Endodermal cell (in vitro differentiated cells): ENCODE results near the gene KATNB1. TPM values are rescaled to one million over a fixed set of nuclear protein-coding genes. Genes with fewer than 3 reads are reported as not detected.

ENCODE experiments used
- DNase-seq: peaks from one replicate; pipeline ENCODE4 v3.0.0-alpha.2; 2017
- H3K27ac ChIP-seq: 2 replicates; pipeline ENCODE4 v1.5.1; 2013; ENCODE audit warnings: mild to moderate bottlenecking, low read depth, low read length, moderate library complexity
- H3K27me3 ChIP-seq: 2 replicates; pipeline ENCODE4 v1.6.1; 2013; ENCODE audit warnings: mild to moderate bottlenecking, low read length, moderate library complexity; ENCODE audit not compliant: insufficient read depth, control insufficient read depth, poor library complexity, severe bottlenecking
- H3K36me3 ChIP-seq: 2 replicates; pipeline ENCODE4 v1.7.0; 2013; ENCODE audit warnings: mild to moderate bottlenecking, low read length, moderate library complexity; ENCODE audit not compliant: control insufficient read depth, insufficient read depth
- H3K4me1 ChIP-seq: one replicate; pipeline ENCODE4 v1.7.0; 2013; ENCODE audit warnings: low read length; ENCODE audit not compliant: control insufficient read depth, insufficient read depth
- H3K4me3 ChIP-seq: 2 replicates; pipeline ENCODE4 v1.5.1; 2013; ENCODE audit warnings: mild to moderate bottlenecking, low read length, moderate library complexity
- H3K9ac ChIP-seq: 2 replicates; pipeline ENCODE4 v1.6.1; 2013; ENCODE audit warnings: mild to moderate bottlenecking, low read length, moderate library complexity; ENCODE audit not compliant: poor library complexity, severe bottlenecking; ENCODE audit errors: extremely low read depth
- H3K9me3 ChIP-seq: 2 replicates; pipeline ENCODE4 v1.6.1; 2013; ENCODE audit warnings: mild to moderate bottlenecking, low read length, moderate library complexity; ENCODE audit not compliant: control insufficient read depth
- H3K27ac Mint-ChIP-seq: 2 replicates; pipeline ENCODE4 v1.8.0; 2020; ENCODE audit warnings: mixed read lengths
- H3K27me3 Mint-ChIP-seq: 2 replicates; pipeline ENCODE4 v1.8.0; 2021; ENCODE audit warnings: mild to moderate bottlenecking, mixed read lengths; ENCODE audit not compliant: insufficient read depth
- H3K36me3 Mint-ChIP-seq: 2 replicates; pipeline ENCODE4 v1.8.0; 2020; ENCODE audit warnings: low read depth, mixed read lengths
- H3K4me1 Mint-ChIP-seq: 2 replicates; pipeline ENCODE4 v1.8.0; 2020; ENCODE audit warnings: mixed read lengths
- H3K4me3 Mint-ChIP-seq: 2 replicates; pipeline ENCODE4 v1.8.0; 2020; ENCODE audit warnings: mild to moderate bottlenecking, moderate library complexity, mixed read lengths
- H3K9me3 Mint-ChIP-seq: 2 replicates; pipeline ENCODE4 v1.8.0; 2020; ENCODE audit warnings: mild to moderate bottlenecking, mixed read lengths
- CTCF ChIP-seq: fragments of 200-600 bp; sonication (generic); conservative IDR thresholded peaks from 2 replicates; pipeline ENCODE4 v1.5.0; 2021; ENCODE audit warnings: antibody characterized with exemption, mild to moderate bottlenecking
- WGBS, 2 experiments: methylation state at CpG; one replicate each; pipeline versions ENCODE4 v1.1.5 to v1.1.7; 2013; ENCODE audit warnings: missing lambda C conversion rate in 2 of 2, mixed read lengths in 1 of 2; ENCODE audit not compliant: insufficient coverage in 1 of 2, insufficient read length in 1 of 2; 5-methylcytosine and 5-hydroxymethylcytosine counted together
- total RNA-seq, 2 donors: library from RNA; stranded (reverse); fragmentation: NEBNext Ultra II Directional in 1 of 2; extraction: Animal tissue kit (Norgen Biotek cat#: 25700) in 1 of 2; gene quantifications; 2 replicates in 1 of 2; 3 replicates in 1 of 2; pipeline ENCODE4 v1.2.1, GENCODE V29; 2021

Gene KATNB1
- total RNA-seq, 2 donors from 2014 or later, result 26.1 to 32.4 TPM

- no peaks in the 10 kb centered on the region for H3K27me3 ChIP-seq
- H3K27ac Mint-ChIP-seq, result no peak overlapping the region
- H3K4me1 Mint-ChIP-seq, result peaks cover 16% of the 10 kb centered on the region
- no peak for DNase-seq
- H3K4me3 Mint-ChIP-seq, result no peak overlapping the region
- H3K4me3 ChIP-seq, result no peak overlapping the region
- WGBS, 2 experiments, result 95 to 97% methylated on average over 17 to 26 of the region's 26 CpGs
- H3K9ac ChIP-seq, result no peak overlapping the region
- H3K27ac ChIP-seq, result no peak overlapping the region
- H3K27me3 Mint-ChIP-seq, result no peaks in the 10 kb centered on the region
- peaks cover 24% of the 10 kb centered on the region for H3K36me3 Mint-ChIP-seq
- TF ChIP-seq CTCF, result no peak
- peaks cover 76% of the 10 kb centered on the region for H3K36me3 ChIP-seq
- peaks cover 19% of the 10 kb centered on the region for H3K4me1 ChIP-seq
- H3K9me3 Mint-ChIP-seq, result no peaks in the 10 kb centered on the region
- H3K9me3 ChIP-seq, result no peaks in the 10 kb centered on the region
Measured at GRCh38 chr16:57771141-57771785, 35.7 kb downstream of the KATNB1 start.

- Histone ChIP-seq H3K4me1 (peaks cover 24% of the 10 kb centered on the region), H3K9me3 (no peaks in the 10 kb centered on the region), H3K36me3 (peaks cover 75% of the 10 kb centered on the region), H3K4me3 (no peak overlapping the region), H3K9ac (no peak overlapping the region), H3K27ac (no peak overlapping the region), H3K27me3 (no peaks in the 10 kb centered on the region)
- Mint-ChIP-seq H3K27me3 (no peaks in the 10 kb centered on the region), H3K4me1 (peaks cover 21% of the 10 kb centered on the region), H3K27ac (no peak overlapping the region), H3K36me3 (peaks cover 13% of the 10 kb centered on the region), H3K4me3 (no peak overlapping the region), H3K9me3 (no peaks in the 10 kb centered on the region)
- TF ChIP-seq CTCF, result no peak
- WGBS, 2 experiments, result 89 to 90% methylated on average over 9 to 11 of the region's 11 CpGs
- DNase-seq, result no peak
Measured at GRCh38 chr16:57773019-57773418, 37.4 kb downstream of the KATNB1 start.

- Mint-ChIP-seq H3K9me3 (no peaks in the 10 kb centered on the region), H3K4me1 (peaks cover 21% of the 10 kb centered on the region), H3K27me3 (no peaks in the 10 kb centered on the region), H3K27ac (no peak overlapping the region), H3K4me3 (no peak overlapping the region), H3K36me3 (peaks cover 14% of the 10 kb centered on the region)
- DNase-seq, result no peak
- Histone ChIP-seq H3K4me1 (peaks cover 24% of the 10 kb centered on the region), H3K36me3 (peaks cover 75% of the 10 kb centered on the region), H3K27ac (no peak overlapping the region), H3K27me3 (no peaks in the 10 kb centered on the region), H3K9me3 (no peaks in the 10 kb centered on the region), H3K4me3 (no peak overlapping the region), H3K9ac (no peak overlapping the region)
- no peak for TF ChIP-seq CTCF
- WGBS, 2 experiments, result 92% methylated on average over 4 to 10 of the region's 11 CpGs
Measured at GRCh38 chr16:57773655-57774295, 38.2 kb downstream of the KATNB1 start.
